ENCODE measurements around the gene SSR1. TPM values are rescaled to one million over a fixed set of nuclear protein-coding genes. Genes with fewer than 3 reads are reported as not detected.
"Not testable (repeated sequence)": the region's sequence is repeated elsewhere in the genome, so short reads cannot be mapped to it uniquely, and the experiment has no call there.

SSR1 gene
- total RNA-seq, 2 experiments from 2014 or later: 49.6 to 55.1 TPM

DNA sequence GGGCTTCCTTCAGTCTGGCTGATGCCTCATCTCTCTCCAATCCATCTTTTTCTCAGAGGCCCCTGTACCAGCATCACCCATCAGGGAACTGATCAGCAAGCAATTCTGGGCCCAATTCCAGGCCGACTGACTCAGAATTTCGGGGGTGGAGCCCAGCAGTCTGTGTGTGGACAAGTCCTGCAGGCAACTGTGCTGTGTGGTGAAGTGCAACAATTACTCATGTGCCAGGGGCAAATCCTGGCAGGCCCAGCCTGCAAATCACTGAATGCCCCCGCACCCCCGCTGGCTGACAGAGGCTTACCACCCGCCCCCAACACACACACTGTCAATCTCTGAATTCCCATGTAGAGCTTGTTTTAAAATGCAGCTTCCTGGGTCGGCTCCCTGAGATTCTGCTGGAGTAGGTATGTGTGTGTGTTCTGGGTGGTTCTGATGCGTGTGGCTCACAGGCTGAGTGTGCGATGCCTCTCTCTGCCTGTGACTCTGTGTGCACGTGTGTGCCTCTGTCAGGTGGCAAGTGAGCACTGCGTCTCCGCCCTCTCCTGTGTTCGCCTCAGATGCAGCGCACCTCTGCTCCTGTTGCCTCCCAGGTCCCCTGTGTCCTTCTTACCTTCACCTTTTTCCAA lies 45.4 kb downstream of the SSR1 start:
- intact Hi-C loops (cut with DNase I, micrococcal nuclease): no loop called here
- Mint-ChIP-seq H3K4me3 (no peak overlapping the region), H3K9me3 (no peaks in the 10 kb centered on the region), H3K36me3 (ENCODE audit: low read depth) (no peaks in the 10 kb centered on the region), H3K27me3 (no peaks in the 10 kb centered on the region), H3K4me1 (ENCODE audit: low read depth) (no peaks in the 10 kb centered on the region), H3K27ac (no peak overlapping the region)
- no peak overlapping the region for H3K4me3 ChIP-seq (ENCODE audit: low read length)
- no peak overlapping the region for H3K27ac ChIP-seq (ENCODE audit: low read depth in 1 of 2, low read length in 2 of 2)
- no peaks in the 10 kb centered on the region for H3K36me3 ChIP-seq (ENCODE audit: insufficient read depth, low read length)
- ChIA-PET CTCF (no interaction called here), POLR2A (no interaction called here)
- ATAC-seq (ENCODE audit: poor library complexity): no peak
- no peaks in the 10 kb centered on the region for H3K27me3 ChIP-seq (ENCODE audit: control insufficient read depth in 1 of 2, insufficient read depth in 2 of 2, low read length in 2 of 2)
- DNase-seq: peak in 1 of 14 experiments; percentile 43
- H3K9me3 ChIP-seq (ENCODE audit: control insufficient read depth in 1 of 2, insufficient read depth in 1 of 2, low read length in 2 of 2): peaks cover 0 to 8% of the 10 kb centered on the region in 2 experiments
- TF ChIP-seq CTCF (IDR thresholded peaks at IDR 0.05): no peak
- H3K4me1 ChIP-seq (ENCODE audit: insufficient read depth, low read length): no peaks in the 10 kb centered on the region

DNA sequence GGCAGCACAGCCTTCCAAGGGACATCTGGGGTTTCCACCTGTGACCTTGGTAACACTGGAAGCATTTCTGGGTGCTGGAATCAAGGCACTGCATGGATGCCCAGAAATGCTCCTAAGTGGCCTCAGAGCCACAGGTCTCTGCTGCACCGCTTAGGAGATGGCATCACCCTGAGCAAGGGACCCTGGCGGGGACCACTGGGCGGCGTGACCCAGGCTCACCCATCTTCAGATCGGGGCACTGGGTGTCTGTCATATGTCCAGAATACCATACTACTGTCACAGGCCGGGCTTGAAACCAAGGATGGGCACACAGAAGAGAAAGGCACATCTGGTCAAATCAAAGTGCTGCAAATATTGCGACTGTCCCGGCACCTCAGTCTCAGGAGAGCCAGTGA lies 45.9 kb downstream of the SSR1 start:
- H3K4me3 ChIP-seq (ENCODE audit: low read length): no peak overlapping the region
- ChIA-PET CTCF (no interaction called here), POLR2A (no interaction called here)
- H3K27me3 ChIP-seq (ENCODE audit: control insufficient read depth in 1 of 2, insufficient read depth in 2 of 2, low read length in 2 of 2): no peaks in the 10 kb centered on the region
- intact Hi-C loops (cut with DNase I, micrococcal nuclease): no loop called here
- no peak overlapping the region for H3K27ac ChIP-seq (ENCODE audit: low read depth in 1 of 2, low read length in 2 of 2)
- no peak for ATAC-seq (ENCODE audit: poor library complexity)
- H3K9me3 ChIP-seq (ENCODE audit: control insufficient read depth in 1 of 2, insufficient read depth in 1 of 2, low read length in 2 of 2): peaks cover 0 to 8% of the 10 kb centered on the region in 2 experiments
- Mint-ChIP-seq H3K9me3 (no peaks in the 10 kb centered on the region), H3K36me3 (ENCODE audit: low read depth) (no peaks in the 10 kb centered on the region), H3K27me3 (peaks cover 4% of the 10 kb centered on the region), H3K4me3 (no peak overlapping the region), H3K4me1 (ENCODE audit: low read depth) (peaks cover 5% of the 10 kb centered on the region), H3K27ac (no peak overlapping the region)
- no peaks in the 10 kb centered on the region for H3K4me1 ChIP-seq (ENCODE audit: insufficient read depth, low read length)
- DNase-seq: no peak
- no peak for TF ChIP-seq CTCF (IDR thresholded peaks at IDR 0.05)
- no peaks in the 10 kb centered on the region for H3K36me3 ChIP-seq (ENCODE audit: insufficient read depth, low read length)

GRCh38 chr6:7265385-7265726 lies 47.6 kb downstream of the SSR1 start:
- intact Hi-C loops (cut with DNase I, micrococcal nuclease); H3K4me3 ChIP-seq (ENCODE audit: low read length); ATAC-seq (ENCODE audit: poor library complexity); H3K27ac Mint-ChIP-seq; POLR2A ChIA-PET; H3K9me3 Mint-ChIP-seq; DNase-seq; H3K27me3 ChIP-seq (ENCODE audit: control insufficient read depth in 1 of 2, insufficient read depth in 2 of 2, low read length in 2 of 2); CTCF ChIA-PET; H3K27ac ChIP-seq (ENCODE audit: low read depth in 1 of 2, low read length in 2 of 2); H3K36me3 Mint-ChIP-seq (ENCODE audit: low read depth); H3K36me3 ChIP-seq (ENCODE audit: insufficient read depth, low read length): not testable (repeated sequence)
- H3K4me1 Mint-ChIP-seq (ENCODE audit: low read depth): peaks cover 18% of the 10 kb centered on the region
- peak overlapping the region; percentile 1 for H3K4me3 Mint-ChIP-seq
- peaks cover 17% of the 10 kb centered on the region for H3K27me3 Mint-ChIP-seq
- peaks cover 16% of the 10 kb centered on the region for H3K4me1 ChIP-seq (ENCODE audit: insufficient read depth, low read length)
- peaks cover 0 to 20% of the 10 kb centered on the region in 2 experiments for H3K9me3 ChIP-seq (ENCODE audit: control insufficient read depth in 1 of 2, insufficient read depth in 1 of 2, low read length in 2 of 2)

All from CD4-positive, alpha-beta T cell (primary cell).